GM23338 (cell line): ENCODE results near the gene SYTL1. TPM values are rescaled to one million over a fixed set of nuclear protein-coding genes. Genes with fewer than 3 reads are reported as not detected.

Experiments
- ATAC-seq: fragments of 200-7000 bp; cut with Tn5 transposase; 3 replicates; pipeline ENCODE4 v1.9.1; 2020
- DNase-seq: peaks from one replicate; pipeline ENCODE4 v3.0.0-alpha.2; 2015; ENCODE audit warnings: low spot score
- H2AFZ ChIP-seq: fragments of 200-600 bp; sonication (generic); 2 replicates; pipeline ENCODE4 v1.8.0; 2016; ENCODE audit warnings: antibody characterized with exemption, mild to moderate bottlenecking, moderate library complexity
- H3F3A ChIP-seq: fragments of 200-600 bp; sonication (generic); replicated peaks from 2 replicates; pipeline ENCODE4 v1.8.0; 2017; ENCODE audit warnings: antibody characterized with exemption, mixed run types, low read depth
- H3K27ac ChIP-seq: fragments of 200-600 bp; sonication (generic); 2 replicates; pipeline ENCODE4 v1.6.1; 2016; ENCODE audit warnings: low read depth
- H3K27me3 ChIP-seq: fragments of 200-600 bp; sonication (generic); 2 replicates; pipeline ENCODE4 v1.8.0; 2016; ENCODE audit warnings: mild to moderate bottlenecking, mixed run types, moderate library complexity; ENCODE audit not compliant: insufficient read depth
- H3K36me3 ChIP-seq: fragments of 200-600 bp; sonication (generic); 2 replicates; pipeline ENCODE4 v1.8.0; 2016; ENCODE audit warnings: mild to moderate bottlenecking; ENCODE audit not compliant: insufficient read depth
- H3K4me1 ChIP-seq: fragments of 200-600 bp; sonication (generic); 2 replicates; pipeline ENCODE4 v1.8.0; 2016; ENCODE audit warnings: mild to moderate bottlenecking, moderate library complexity; ENCODE audit not compliant: insufficient read depth
- H3K4me2 ChIP-seq: fragments of 200-600 bp; sonication (generic); 2 replicates; pipeline ENCODE4 v1.7.1; 2017; ENCODE audit warnings: mixed run types
- H3K4me3 ChIP-seq: fragments of 200-600 bp; sonication (generic); 2 replicates; pipeline ENCODE4 v1.6.1; 2016; ENCODE audit warnings: mixed run types
- H3K79me2 ChIP-seq: fragments of 200-600 bp; sonication (generic); replicated peaks from 2 replicates; pipeline ENCODE4 v1.8.0; 2017; ENCODE audit warnings: mild to moderate bottlenecking; ENCODE audit not compliant: insufficient read depth
- H3K9me2 ChIP-seq: fragments of 200-600 bp; sonication (generic); 2 replicates; pipeline ENCODE4 v1.8.0; 2017; ENCODE audit not compliant: insufficient read depth
- H4K20me1 ChIP-seq: fragments of 200-600 bp; sonication (generic); replicated peaks from 2 replicates; pipeline ENCODE4 v1.8.0; 2017; ENCODE audit warnings: mild to moderate bottlenecking; ENCODE audit not compliant: insufficient read depth
- H3K27ac Mint-ChIP-seq: 2 replicates; pipeline ENCODE4 v1.8.0; 2020; ENCODE audit warnings: inconsistent platforms, mild to moderate bottlenecking, moderate library complexity, mixed read lengths
- H3K27me3 Mint-ChIP-seq: 3 replicates; pipeline ENCODE4 v1.8.0; 2022; ENCODE audit warnings: low read depth, mild to moderate bottlenecking, moderate library complexity, mixed read lengths, inconsistent platforms; ENCODE audit not compliant: insufficient read depth, poor library complexity
- H3K36me3 Mint-ChIP-seq: 3 replicates; pipeline ENCODE4 v1.8.0; 2021; ENCODE audit warnings: low read depth, mild to moderate bottlenecking, inconsistent platforms, moderate library complexity, mixed read lengths
- H3K4me1 Mint-ChIP-seq: 3 replicates; pipeline ENCODE4 v1.8.0; 2020; ENCODE audit warnings: mild to moderate bottlenecking, inconsistent platforms, mixed read lengths
- H3K4me3 Mint-ChIP-seq: 3 replicates; pipeline ENCODE4 v1.8.0; 2021; ENCODE audit warnings: moderate library complexity, mild to moderate bottlenecking, inconsistent platforms, mixed read lengths
- H3K9me3 Mint-ChIP-seq: 3 replicates; pipeline ENCODE4 v1.8.0; 2020; ENCODE audit warnings: moderate library complexity, mild to moderate bottlenecking, inconsistent platforms, mixed read lengths
- EZH2 ChIP-seq: fragments of 200-600 bp; sonication (generic); IDR thresholded peaks from one replicate; pipeline ENCODE4 v1.8.0; 2017; ENCODE audit warnings: antibody characterized with exemption, mild to moderate bottlenecking, low read depth; ENCODE audit not compliant: unreplicated experiment
- JUNB ChIP-seq: IDR thresholded peaks from one replicate; pipeline ENCODE4 v1.6.1; 2016; ENCODE audit warnings: antibody characterized with exemption; ENCODE audit not compliant: unreplicated experiment
- NANOG ChIP-seq: IDR thresholded peaks from 2 replicates; pipeline ENCODE4 v1.6.1; 2016; ENCODE audit warnings: antibody characterized with exemption, borderline replicate concordance
- POLR2AphosphoS5 ChIP-seq: IDR thresholded peaks from 2 replicates; pipeline ENCODE4 v1.6.1; 2016; ENCODE audit warnings: antibody characterized with exemption, low read depth
- REST ChIP-seq: IDR thresholded peaks from one replicate; pipeline ENCODE4 v1.6.1; 2018; ENCODE audit warnings: antibody characterized with exemption; ENCODE audit not compliant: unreplicated experiment
- STAT1 ChIP-seq: IDR thresholded peaks from one replicate; pipeline ENCODE4 v1.6.1; 2016; ENCODE audit warnings: antibody characterized with exemption; ENCODE audit not compliant: unreplicated experiment
- ZNF114 ChIP-seq: fragments of 250-450 bp; sonication (Bioruptor Pico); IDR thresholded peaks from 2 replicates; pipeline ENCODE4 v1.5.0; 2020; ENCODE audit warnings: mild to moderate bottlenecking, moderate library complexity
- ZNF331 ChIP-seq: fragments of 250-450 bp; sonication (Bioruptor Pico); IDR thresholded peaks from 2 replicates; pipeline ENCODE4 v1.5.0; 2020; ENCODE audit warnings: low read depth, mild to moderate bottlenecking, moderate library complexity
- polyA plus RNA-seq: library from polyadenylated mRNA; unstranded; fragments of >200 nt; fragmentation: Nextera tagmentation; extraction: Ambion mirVana; gene quantifications from 2 replicates; pipeline ENCODE4 v1.2.1, GENCODE V29; 2016
- total RNA-seq: library from RNA; depleted of rRNA; stranded (reverse); fragments of >200 nt; shearing (Covaris generic); gene quantifications from 2 replicates; pipeline ENCODE4 v1.2.3, GENCODE V29; 2014
- TF ChIP-seq, protein P1 (sequence below): IDR thresholded peaks from 2 replicates; pipeline ENCODE4 v1.6.1; 2016; ENCODE audit warnings: antibody characterized with exemption

The SYTL1 gene
- total and polyA plus RNA-seq, 2 experiments from 2014 or later, result 4.9 to 12.3 TPM

DNA sequence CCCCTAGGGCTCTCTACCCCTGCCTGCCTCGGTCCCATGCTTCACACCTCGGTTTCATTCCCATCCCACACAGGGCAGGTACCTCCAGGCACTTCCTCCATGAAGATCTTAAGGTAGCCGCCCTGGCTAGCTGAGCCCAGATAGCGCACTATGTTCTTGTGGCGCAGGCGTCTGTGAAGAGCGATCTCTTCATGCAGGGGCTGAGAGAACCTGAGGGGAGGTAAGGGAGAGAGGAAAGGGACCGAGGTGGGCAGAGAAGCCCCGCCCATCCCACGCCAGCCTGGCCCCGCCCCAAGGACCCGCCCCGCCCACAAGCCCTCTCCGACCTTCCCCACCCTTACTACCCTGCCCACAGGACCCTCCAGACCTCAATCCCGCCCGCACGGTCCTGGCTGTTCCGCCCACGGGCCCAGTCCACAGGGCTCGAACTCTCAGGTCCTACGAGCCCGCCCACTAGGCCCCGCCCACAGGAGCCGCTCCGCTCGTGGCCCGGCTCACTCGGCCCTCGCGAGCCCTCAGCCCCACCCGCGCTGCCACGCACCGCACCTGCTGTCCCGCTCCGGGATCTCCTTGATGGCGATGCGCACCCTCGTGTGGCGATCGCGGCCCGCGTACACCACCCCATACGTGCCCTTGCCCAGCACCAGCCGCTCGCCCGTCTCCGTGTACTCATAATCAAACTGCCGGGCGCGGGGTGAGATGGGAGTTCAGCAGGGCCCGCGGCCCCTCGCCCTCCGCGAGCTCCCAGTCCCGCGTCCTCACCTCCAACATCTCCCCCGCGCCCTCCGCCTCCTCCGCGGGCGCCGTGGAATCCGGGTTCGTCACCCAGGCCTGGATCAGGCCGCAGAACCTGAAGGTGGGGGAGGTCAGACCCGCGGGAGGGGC, 18.6 kb downstream of the SYTL1 start:
- ATAC-seq, result peak; percentile 41
- H3K4me1 ChIP-seq, result peaks cover 20% of the 10 kb centered on the region
- 0 out of 2 replicates have a peak, but pooled peaks cover 8% of the 10 kb centered on the region for H3F3A ChIP-seq
- no peaks in the 10 kb centered on the region for H4K20me1 ChIP-seq
- no peaks in the 10 kb centered on the region for H3K36me3 ChIP-seq
- H3K9me2 ChIP-seq, result no peaks in the 10 kb centered on the region
- no peaks in the 10 kb centered on the region for H3K79me2 ChIP-seq
- Mint-ChIP-seq H3K4me1 (peaks cover 29% of the 10 kb centered on the region), H3K27me3 (peaks cover 46% of the 10 kb centered on the region), H3K4me3 (peak overlapping the region; percentile 74), H3K27ac (no peak overlapping the region), H3K36me3 (peaks cover 5% of the 10 kb centered on the region; the same call in 1 of the 3 replicates), H3K9me3 (no peaks in the 10 kb centered on the region)
- peaks cover 47% of the 10 kb centered on the region for H3K27me3 ChIP-seq
- H2AFZ ChIP-seq, result peak overlapping the region; percentile 97
- H3K4me3 ChIP-seq, result peak overlapping the region; percentile 88
- DNase-seq, result peak; percentile 72
- TF ChIP-seq JUNB (no peak), ZNF331 (CRISPR knock-in tag) (no peak), ZNF114 (CRISPR knock-in tag) (no peak), REST (no peak), EZH2 (peak; percentile 22), POLR2AphosphoS5 (peak; percentile 57)
- TF ChIP-seq, protein P1, sequence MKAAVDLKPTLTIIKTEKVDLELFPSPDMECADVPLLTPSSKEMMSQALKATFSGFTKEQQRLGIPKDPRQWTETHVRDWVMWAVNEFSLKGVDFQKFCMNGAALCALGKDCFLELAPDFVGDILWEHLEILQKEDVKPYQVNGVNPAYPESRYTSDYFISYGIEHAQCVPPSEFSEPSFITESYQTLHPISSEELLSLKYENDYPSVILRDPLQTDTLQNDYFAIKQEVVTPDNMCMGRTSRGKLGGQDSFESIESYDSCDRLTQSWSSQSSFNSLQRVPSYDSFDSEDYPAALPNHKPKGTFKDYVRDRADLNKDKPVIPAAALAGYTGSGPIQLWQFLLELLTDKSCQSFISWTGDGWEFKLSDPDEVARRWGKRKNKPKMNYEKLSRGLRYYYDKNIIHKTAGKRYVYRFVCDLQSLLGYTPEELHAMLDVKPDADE, result no peak
- H3K4me2 ChIP-seq, result peak overlapping the region; percentile 94
- no peak overlapping the region for H3K27ac ChIP-seq

DNA sequence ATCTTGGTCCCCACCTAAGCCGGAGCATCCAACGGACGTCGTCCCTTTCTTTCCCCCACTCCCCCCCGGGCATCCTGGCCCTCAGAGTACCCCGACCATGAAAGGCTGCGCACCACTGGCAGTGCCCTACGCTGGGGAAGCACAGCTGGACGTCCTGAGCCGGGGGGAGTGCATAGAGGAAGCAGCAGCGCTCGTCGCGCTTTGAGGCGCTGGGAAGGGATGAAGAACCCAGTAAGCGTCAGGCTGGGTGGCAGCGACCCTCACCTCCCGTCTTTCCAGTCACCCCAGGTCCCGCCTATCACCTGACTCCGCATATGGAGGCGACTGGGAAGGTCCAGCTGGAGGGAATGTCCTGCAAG, 19.2 kb downstream of the SYTL1 start:
- Histone ChIP-seq H3K79me2 (no peaks in the 10 kb centered on the region), H3F3A (0 out of 2 replicates have a peak, but pooled peaks cover 10% of the 10 kb centered on the region), H2AFZ (peak overlapping the region; percentile 97), H3K9me2 (no peaks in the 10 kb centered on the region), H3K4me3 (peak overlapping the region; percentile 88), H3K36me3 (no peaks in the 10 kb centered on the region), H3K4me2 (peak overlapping the region; percentile 94), H4K20me1 (no peaks in the 10 kb centered on the region), H3K4me1 (peaks cover 20% of the 10 kb centered on the region), H3K27ac (no peak overlapping the region), H3K27me3 (peaks cover 47% of the 10 kb centered on the region)
- Mint-ChIP-seq H3K27ac (no peak overlapping the region), H3K9me3 (no peaks in the 10 kb centered on the region), H3K4me1 (peaks cover 29% of the 10 kb centered on the region), H3K4me3 (peak overlapping the region; percentile 74), H3K36me3 (no peaks in the 10 kb centered on the region), H3K27me3 (peaks cover 51% of the 10 kb centered on the region)
- no peak for TF ChIP-seq JUNB
- TF ChIP-seq POLR2AphosphoS5, result peak; percentile 34; the same call in 1 of the 2 replicates
- no peak for TF ChIP-seq NANOG
- TF ChIP-seq ZNF331 (CRISPR knock-in tag), result no peak
- no peak for TF ChIP-seq STAT1
- peak; percentile 13 for TF ChIP-seq EZH2
- ATAC-seq (no peak; the same call in 2 of the 3 replicates), DNase-seq (peak; percentile 55)
